NB4 (cell line): ENCODE data around the gene VEGFA.

Source experiments
- DNase-seq: peaks from one replicate; pipeline ENCODE4 v3.0.0; 2010; ENCODE audit warnings: low read depth
- H3K4me3 ChIP-seq: one replicate; pipeline ENCODE4 v1.5.1; 2011; ENCODE audit warnings: mild to moderate bottlenecking, low read depth, low read length, moderate library complexity
- CTCF ChIP-seq: IDR thresholded peaks from one replicate; pipeline ENCODE4 v1.5.1; 2012; ENCODE audit warnings: low read depth, low read length
- MAX ChIP-seq: IDR thresholded peaks from 2 replicates; pipeline ENCODE4 v1.6.1; 2011; ENCODE audit warnings: low read depth, low read length
- MYC ChIP-seq: IDR thresholded peaks from 2 replicates; pipeline ENCODE4 v1.6.1; 2011; ENCODE audit warnings: low read depth, low read length
- POLR2A ChIP-seq: IDR thresholded peaks from 2 replicates; pipeline ENCODE4 v1.6.1; 2011; ENCODE audit warnings: mild to moderate bottlenecking; ENCODE audit not compliant: insufficient read length; ENCODE audit errors: extremely low read depth

Gene VEGFA

GRCh38 chr6:43730634-43731033, 39.4 kb upstream of the VEGFA start:
- no peak for TF ChIP-seq MYC
- TF ChIP-seq MAX, result no peak
- no peak for TF ChIP-seq CTCF
- TF ChIP-seq POLR2A, result no peak
- DNase-seq, result no peak
- H3K4me3 ChIP-seq, result no peak overlapping the region

GRCh38 chr6:43733471-43734293, 36.3 kb upstream of the VEGFA start:
- no peak for TF ChIP-seq CTCF
- TF ChIP-seq POLR2A, result no peak
- TF ChIP-seq MAX, result no peak
- no peak for DNase-seq
- no peak overlapping the region for H3K4me3 ChIP-seq

GRCh38 chr6:43734294-43734665, 35.7 kb upstream of the VEGFA start:
- H3K4me3 ChIP-seq, result no peak overlapping the region
- TF ChIP-seq MYC (no peak), MAX (no peak), CTCF (no peak), POLR2A (no peak)
- DNase-seq, result no peak

GRCh38 chr6:43735642-43736199, 34.3 kb upstream of the VEGFA start:
- TF ChIP-seq CTCF, result no peak
- TF ChIP-seq MAX, result no peak
- TF ChIP-seq POLR2A, result no peak
- TF ChIP-seq MYC, result no peak
- no peak overlapping the region for H3K4me3 ChIP-seq
- no peak for DNase-seq

GRCh38 chr6:43736211-43736786, 33.7 kb upstream of the VEGFA start:
- no peak overlapping the region for H3K4me3 ChIP-seq
- TF ChIP-seq MAX, result no peak
- no peak for TF ChIP-seq POLR2A
- TF ChIP-seq MYC, result no peak
- TF ChIP-seq CTCF, result no peak
- no peak for DNase-seq
